Loucy (cell line): ENCODE data around the gene TRERF1.
"Not testable (repeated sequence)": the region's sequence is repeated elsewhere in the genome, so short reads cannot be mapped to it uniquely, and the experiment has no call there.

ENCODE experiments used
- H2AFZ ChIP-seq: fragments of 200-600 bp; sonication (generic); 2 replicates; pipeline ENCODE4 v1.6.0; 2016; ENCODE audit warnings: antibody characterized with exemption, mild to moderate bottlenecking, low read length, moderate library complexity
- H3F3A ChIP-seq: fragments of 200-600 bp; 2 replicates; pipeline ENCODE4 v1.6.0; 2016; ENCODE audit warnings: antibody characterized with exemption, low read depth, mild to moderate bottlenecking
- H3K27me3 ChIP-seq: fragments of 200-600 bp; sonication (generic); 2 replicates; pipeline ENCODE4 v1.6.1; 2014; ENCODE audit warnings: low read length, mild to moderate bottlenecking; ENCODE audit not compliant: insufficient read depth, poor library complexity, severe bottlenecking
- H3K36me3 ChIP-seq: fragments of 200-600 bp; sonication (generic); 2 replicates; pipeline ENCODE4 v1.6.1; 2016; ENCODE audit warnings: low read length; ENCODE audit not compliant: insufficient read depth
- H3K4me1 ChIP-seq: fragments of 200-600 bp; sonication (generic); 2 replicates; pipeline ENCODE4 v1.5.1; 2014; ENCODE audit warnings: low read length, mild to moderate bottlenecking; ENCODE audit not compliant: insufficient read depth, poor library complexity, severe bottlenecking
- H3K4me2 ChIP-seq: fragments of 200-600 bp; sonication (generic); 2 replicates; pipeline ENCODE4 v1.6.0; 2014; ENCODE audit warnings: antibody characterized with exemption, low read length, low read depth, mild to moderate bottlenecking; ENCODE audit not compliant: poor library complexity, severe bottlenecking
- H3K4me3 ChIP-seq: fragments of 200-600 bp; sonication (generic); 2 replicates; pipeline ENCODE4 v1.5.1; 2014; ENCODE audit warnings: low read length, mild to moderate bottlenecking, mixed read lengths; ENCODE audit not compliant: poor library complexity, severe bottlenecking
- H3K79me2 ChIP-seq: fragments of 200-600 bp; sonication (generic); 2 replicates; pipeline ENCODE4 v1.6.1; 2014; ENCODE audit warnings: low read length; ENCODE audit not compliant: insufficient read depth
- H3K9ac ChIP-seq: fragments of 200-600 bp; sonication (generic); 2 replicates; pipeline ENCODE4 v1.6.0; 2014; ENCODE audit warnings: mild to moderate bottlenecking, low read depth, low read length, moderate library complexity; ENCODE audit not compliant: poor library complexity, severe bottlenecking
- H3K9me2 ChIP-seq: fragments of 200-600 bp; sonication (generic); replicated peaks from 2 replicates; pipeline ENCODE4 v1.6.1; 2016; ENCODE audit warnings: low read depth, low read length, mixed read lengths
- H3K9me3 ChIP-seq: fragments of 200-600 bp; sonication (generic); 2 replicates; pipeline ENCODE4 v1.6.1; 2014; ENCODE audit warnings: mild to moderate bottlenecking, antibody characterized with exemption, low read length, low read depth; ENCODE audit not compliant: insufficient read depth
- H4K20me1 ChIP-seq: fragments of 200-600 bp; sonication (generic); 2 replicates; pipeline ENCODE4 v1.6.0; 2014; ENCODE audit warnings: antibody characterized with exemption, low read length, mild to moderate bottlenecking; ENCODE audit not compliant: insufficient read depth, poor library complexity, severe bottlenecking
- EZH2phosphoT487 ChIP-seq: fragments of 200-600 bp; IDR thresholded peaks from 2 replicates; pipeline ENCODE4 v1.6.1; 2018; ENCODE audit warnings: antibody characterized with exemption, mild to moderate bottlenecking, moderate library complexity, borderline replicate concordance
- TF ChIP-seq, protein P1 (sequence below): fragments of 200-600 bp; sonication (generic); conservative IDR thresholded peaks from 2 replicates; pipeline ENCODE4 v1.5.1; 2014; ENCODE audit warnings: mild to moderate bottlenecking, antibody characterized with exemption, low read length

The TRERF1 gene

DNA sequence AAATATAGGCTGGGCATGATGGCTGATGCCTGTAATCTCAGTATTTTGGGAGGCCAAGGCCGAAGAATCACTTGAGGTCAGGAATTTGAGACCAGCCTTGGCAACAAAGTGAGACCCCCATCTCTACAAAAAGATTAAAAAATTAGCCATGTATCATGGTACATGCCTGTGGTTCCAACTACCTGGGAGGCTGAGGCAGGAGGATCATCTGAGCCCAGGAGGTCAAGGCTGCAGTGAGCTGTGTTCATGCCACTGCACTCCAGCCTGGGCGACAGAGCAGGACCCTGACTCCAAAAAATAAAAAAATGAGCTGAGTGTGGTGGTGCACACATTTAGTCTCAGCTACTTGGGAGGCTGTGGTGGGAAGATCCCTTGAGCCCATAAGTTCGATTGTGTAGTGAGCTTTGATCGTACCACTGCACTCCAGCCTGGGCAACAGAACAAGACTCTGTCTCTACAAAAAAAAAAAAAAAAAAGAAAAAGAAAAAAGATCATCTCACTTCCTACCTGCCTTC, 246.9 kb downstream of the TRERF1 start:
- H3K9me3 ChIP-seq = no peaks in the 10 kb centered on the region
- H3K4me2 ChIP-seq = no peak overlapping the region
- H3K27me3 ChIP-seq = no peaks in the 10 kb centered on the region
- no peak overlapping the region for H2AFZ ChIP-seq
- no peaks in the 10 kb centered on the region for H3F3A ChIP-seq
- H4K20me1 ChIP-seq = no peaks in the 10 kb centered on the region
- no peak overlapping the region for H3K4me3 ChIP-seq
- TF ChIP-seq EZH2phosphoT487 = no peak
- TF ChIP-seq, protein P1, sequence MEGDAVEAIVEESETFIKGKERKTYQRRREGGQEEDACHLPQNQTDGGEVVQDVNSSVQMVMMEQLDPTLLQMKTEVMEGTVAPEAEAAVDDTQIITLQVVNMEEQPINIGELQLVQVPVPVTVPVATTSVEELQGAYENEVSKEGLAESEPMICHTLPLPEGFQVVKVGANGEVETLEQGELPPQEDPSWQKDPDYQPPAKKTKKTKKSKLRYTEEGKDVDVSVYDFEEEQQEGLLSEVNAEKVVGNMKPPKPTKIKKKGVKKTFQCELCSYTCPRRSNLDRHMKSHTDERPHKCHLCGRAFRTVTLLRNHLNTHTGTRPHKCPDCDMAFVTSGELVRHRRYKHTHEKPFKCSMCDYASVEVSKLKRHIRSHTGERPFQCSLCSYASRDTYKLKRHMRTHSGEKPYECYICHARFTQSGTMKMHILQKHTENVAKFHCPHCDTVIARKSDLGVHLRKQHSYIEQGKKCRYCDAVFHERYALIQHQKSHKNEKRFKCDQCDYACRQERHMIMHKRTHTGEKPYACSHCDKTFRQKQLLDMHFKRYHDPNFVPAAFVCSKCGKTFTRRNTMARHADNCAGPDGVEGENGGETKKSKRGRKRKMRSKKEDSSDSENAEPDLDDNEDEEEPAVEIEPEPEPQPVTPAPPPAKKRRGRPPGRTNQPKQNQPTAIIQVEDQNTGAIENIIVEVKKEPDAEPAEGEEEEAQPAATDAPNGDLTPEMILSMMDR = no peak
- H3K4me1 ChIP-seq = no peaks in the 10 kb centered on the region
- no peak overlapping the region for H3K9ac ChIP-seq
- H3K36me3 ChIP-seq = peaks cover 26% of the 10 kb centered on the region; the same call in 1 of the 2 replicates
- H3K9me2 ChIP-seq = no peaks in the 10 kb centered on the region
- no peaks in the 10 kb centered on the region for H3K79me2 ChIP-seq

DNA sequence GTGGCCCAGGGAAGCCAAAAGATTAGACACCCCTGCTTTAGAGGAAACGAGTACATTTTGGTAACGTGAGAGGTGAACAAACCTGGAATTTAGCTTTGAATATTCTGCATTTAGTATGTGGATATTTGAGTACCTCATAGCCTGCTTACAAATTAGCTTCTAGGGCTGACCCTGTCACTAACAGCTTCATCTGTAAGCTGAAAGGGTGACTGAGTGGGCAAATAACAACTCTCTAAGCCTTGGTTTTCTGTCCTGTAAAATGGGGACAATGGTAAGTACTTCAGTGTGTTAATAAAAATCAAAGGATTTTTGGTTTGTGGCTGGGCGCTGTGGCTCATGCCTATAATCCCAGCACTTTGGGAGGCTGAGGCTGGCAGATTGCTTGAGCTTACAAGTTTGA, 248.5 kb downstream of the TRERF1 start:
- H3K4me3 ChIP-seq = no peak overlapping the region
- H4K20me1 ChIP-seq = no peaks in the 10 kb centered on the region
- TF ChIP-seq, protein P1 = no peak
- no peak for TF ChIP-seq EZH2phosphoT487
- H3K9me2 ChIP-seq = no peaks in the 10 kb centered on the region
- H3K9ac ChIP-seq = no peak overlapping the region
- no peaks in the 10 kb centered on the region for H3K79me2 ChIP-seq
- no peaks in the 10 kb centered on the region for H3K27me3 ChIP-seq
- H3F3A ChIP-seq = no peaks in the 10 kb centered on the region
- H3K9me3 ChIP-seq = no peaks in the 10 kb centered on the region
- H3K4me1 ChIP-seq = no peaks in the 10 kb centered on the region
- peaks cover 12% of the 10 kb centered on the region; the same call in 1 of the 2 replicates for H3K36me3 ChIP-seq
- no peak overlapping the region for H2AFZ ChIP-seq
- H3K4me2 ChIP-seq = no peak overlapping the region

DNA sequence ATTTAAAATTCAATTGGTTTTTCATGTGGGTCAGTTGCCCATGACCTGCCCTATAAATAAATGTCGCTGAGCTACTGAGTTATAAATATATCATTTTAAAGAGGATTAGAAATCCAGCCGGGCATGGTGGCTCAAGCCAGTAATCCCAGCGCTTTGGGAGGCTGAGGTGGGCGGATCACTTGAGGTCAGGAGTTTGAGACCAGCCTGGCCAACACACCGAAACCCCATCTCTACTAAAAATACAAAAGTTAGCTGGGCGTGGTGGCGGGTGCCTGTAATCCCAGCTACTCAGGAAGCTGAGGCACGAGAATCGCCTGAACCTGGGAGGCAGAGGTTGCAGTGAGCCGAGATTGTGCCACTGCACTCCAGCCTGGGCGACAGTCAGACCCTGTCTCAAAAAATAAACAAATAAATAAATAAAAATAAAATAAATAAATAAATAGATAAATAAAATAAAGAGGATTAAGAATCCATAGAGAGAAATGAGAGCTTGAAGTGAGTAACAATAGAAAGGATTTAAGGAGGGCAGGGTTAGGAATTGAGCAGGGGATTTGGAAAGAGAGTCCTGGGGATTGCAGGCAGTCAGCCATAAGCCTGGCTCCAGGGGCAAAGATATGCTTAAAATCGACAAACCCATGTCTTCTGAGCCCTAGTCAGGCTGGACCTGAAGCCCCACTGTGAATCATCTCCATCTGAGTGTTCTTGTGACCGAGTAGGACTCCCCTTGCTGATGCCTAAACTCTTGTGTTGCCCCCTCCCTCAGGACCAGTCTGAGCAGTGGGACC, 249.4 kb downstream of the TRERF1 start:
- not testable (repeated sequence) for H3F3A ChIP-seq, H2AFZ ChIP-seq, H3K9me3 ChIP-seq, H3K27me3 ChIP-seq, H3K9me2 ChIP-seq, H3K4me3 ChIP-seq, H3K9ac ChIP-seq, H3K4me1 ChIP-seq, H3K79me2 ChIP-seq, H3K36me3 ChIP-seq, H4K20me1 ChIP-seq, H3K4me2 ChIP-seq
